ENCODE data around the gene KCTD1. TPM values are rescaled to one million over a fixed set of nuclear protein-coding genes. Genes with fewer than 3 reads are reported as not detected.

Gene KCTD1
- polyA plus RNA-seq, 1 donor from 2014 or later = 32.0 TPM

Small RNA genes within 50 kb of the gene (small RNA-seq; reads per million reads assigned to genes)
- gene MIR8057 = 0 reads per million in 3 experiments
